Measurements from ENCODE around the gene SCN4A. TPM values are rescaled to one million over a fixed set of nuclear protein-coding genes. Genes with fewer than 3 reads are reported as not detected.
"Not testable (repeated sequence)": the region's sequence is repeated elsewhere in the genome, so short reads cannot be mapped to it uniquely, and the experiment has no call there.

The SCN4A gene
- polyA plus RNA-seq, 1 donor from 2014 or later, result not detected

DNA sequence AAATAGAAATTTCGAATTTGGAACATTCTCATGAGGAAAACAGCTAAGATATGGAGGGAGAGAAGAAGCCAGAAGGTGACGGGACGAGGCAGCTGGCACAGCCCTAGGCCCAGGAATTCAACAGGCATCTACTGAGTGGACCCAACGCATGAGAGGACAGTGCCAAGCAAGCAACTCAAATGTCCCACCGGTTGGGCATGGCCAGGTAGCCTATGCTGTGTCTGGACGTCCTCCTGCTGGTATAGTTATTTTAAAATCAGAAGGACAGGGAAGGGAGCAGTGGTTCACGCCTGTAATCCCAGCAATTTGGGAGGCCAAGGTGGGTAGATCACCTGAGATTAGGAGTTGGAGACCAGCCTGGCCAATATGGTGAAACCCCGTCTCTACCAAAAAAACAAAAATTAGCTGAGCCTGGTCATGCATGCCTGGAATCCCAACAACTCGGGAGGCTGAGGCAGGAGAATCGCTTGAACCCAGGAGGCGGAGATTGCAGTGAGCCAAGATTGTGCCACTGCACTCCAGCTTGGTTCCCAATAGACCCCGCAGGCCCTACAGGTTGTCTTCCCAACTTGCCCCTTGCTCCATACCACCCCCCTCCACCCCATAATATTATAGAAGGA lies 56.0 kb downstream of the SCN4A start:
- Histone ChIP-seq H3K9ac (ENCODE audit: low read length) (no peak overlapping the region), H3K4me2 (ENCODE audit: low read length) (no peak overlapping the region), H2AFZ (ENCODE audit: low read depth, low read length) (no peak overlapping the region), H3K9me2 (ENCODE audit: insufficient read depth, low read length) (no peaks in the 10 kb centered on the region), H4K20me1 (ENCODE audit: insufficient read depth) (no peaks in the 10 kb centered on the region), H3K79me2 (replicated peaks; ENCODE audit: insufficient read depth, low read length) (no peaks in the 10 kb centered on the region), H3K4me3 (ENCODE audit: low read length) (no peak overlapping the region), H3K27me3 (ENCODE audit: insufficient read depth, low read depth, low read length) (no peaks in the 10 kb centered on the region), H3K36me3 (ENCODE audit: insufficient read depth, low read length) (no peaks in the 10 kb centered on the region), H3F3A (ENCODE audit: insufficient read depth, low read length, poor library complexity, severe bottlenecking) (no peaks in the 10 kb centered on the region), H3K9me3 (ENCODE audit: low read length) (no peaks in the 10 kb centered on the region), H3K27ac (ENCODE audit: low read length) (no peak overlapping the region)
- TF ChIP-seq, protein P1, sequence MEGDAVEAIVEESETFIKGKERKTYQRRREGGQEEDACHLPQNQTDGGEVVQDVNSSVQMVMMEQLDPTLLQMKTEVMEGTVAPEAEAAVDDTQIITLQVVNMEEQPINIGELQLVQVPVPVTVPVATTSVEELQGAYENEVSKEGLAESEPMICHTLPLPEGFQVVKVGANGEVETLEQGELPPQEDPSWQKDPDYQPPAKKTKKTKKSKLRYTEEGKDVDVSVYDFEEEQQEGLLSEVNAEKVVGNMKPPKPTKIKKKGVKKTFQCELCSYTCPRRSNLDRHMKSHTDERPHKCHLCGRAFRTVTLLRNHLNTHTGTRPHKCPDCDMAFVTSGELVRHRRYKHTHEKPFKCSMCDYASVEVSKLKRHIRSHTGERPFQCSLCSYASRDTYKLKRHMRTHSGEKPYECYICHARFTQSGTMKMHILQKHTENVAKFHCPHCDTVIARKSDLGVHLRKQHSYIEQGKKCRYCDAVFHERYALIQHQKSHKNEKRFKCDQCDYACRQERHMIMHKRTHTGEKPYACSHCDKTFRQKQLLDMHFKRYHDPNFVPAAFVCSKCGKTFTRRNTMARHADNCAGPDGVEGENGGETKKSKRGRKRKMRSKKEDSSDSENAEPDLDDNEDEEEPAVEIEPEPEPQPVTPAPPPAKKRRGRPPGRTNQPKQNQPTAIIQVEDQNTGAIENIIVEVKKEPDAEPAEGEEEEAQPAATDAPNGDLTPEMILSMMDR (IDR thresholded peaks at IDR 0.05; ENCODE audit: poor library complexity, severe bottlenecking), result no peak
- TF ChIP-seq EZH2 (IDR thresholded peaks at IDR 0.05; ENCODE audit: borderline replicate concordance, insufficient read depth, low read length, poor library complexity, severe bottlenecking) (no peak), RAD21 (conservative IDR thresholded peaks at IDR 0.05) (no peak), MXI1 (conservative IDR thresholded peaks at IDR 0.05; ENCODE audit: poor library complexity, severe bottlenecking) (no peak), SMC3 (conservative IDR thresholded peaks at IDR 0.05; ENCODE audit: poor library complexity) (no peak), EP300 (conservative IDR thresholded peaks at IDR 0.05; ENCODE audit: poor library complexity, severe bottlenecking) (no peak), POLR2AphosphoS5 (IDR thresholded peaks at IDR 0.05) (no peak), TAF1 (IDR thresholded peaks at IDR 0.05; ENCODE audit: low read depth) (no peak)
- TF ChIP-seq, protein P2, sequence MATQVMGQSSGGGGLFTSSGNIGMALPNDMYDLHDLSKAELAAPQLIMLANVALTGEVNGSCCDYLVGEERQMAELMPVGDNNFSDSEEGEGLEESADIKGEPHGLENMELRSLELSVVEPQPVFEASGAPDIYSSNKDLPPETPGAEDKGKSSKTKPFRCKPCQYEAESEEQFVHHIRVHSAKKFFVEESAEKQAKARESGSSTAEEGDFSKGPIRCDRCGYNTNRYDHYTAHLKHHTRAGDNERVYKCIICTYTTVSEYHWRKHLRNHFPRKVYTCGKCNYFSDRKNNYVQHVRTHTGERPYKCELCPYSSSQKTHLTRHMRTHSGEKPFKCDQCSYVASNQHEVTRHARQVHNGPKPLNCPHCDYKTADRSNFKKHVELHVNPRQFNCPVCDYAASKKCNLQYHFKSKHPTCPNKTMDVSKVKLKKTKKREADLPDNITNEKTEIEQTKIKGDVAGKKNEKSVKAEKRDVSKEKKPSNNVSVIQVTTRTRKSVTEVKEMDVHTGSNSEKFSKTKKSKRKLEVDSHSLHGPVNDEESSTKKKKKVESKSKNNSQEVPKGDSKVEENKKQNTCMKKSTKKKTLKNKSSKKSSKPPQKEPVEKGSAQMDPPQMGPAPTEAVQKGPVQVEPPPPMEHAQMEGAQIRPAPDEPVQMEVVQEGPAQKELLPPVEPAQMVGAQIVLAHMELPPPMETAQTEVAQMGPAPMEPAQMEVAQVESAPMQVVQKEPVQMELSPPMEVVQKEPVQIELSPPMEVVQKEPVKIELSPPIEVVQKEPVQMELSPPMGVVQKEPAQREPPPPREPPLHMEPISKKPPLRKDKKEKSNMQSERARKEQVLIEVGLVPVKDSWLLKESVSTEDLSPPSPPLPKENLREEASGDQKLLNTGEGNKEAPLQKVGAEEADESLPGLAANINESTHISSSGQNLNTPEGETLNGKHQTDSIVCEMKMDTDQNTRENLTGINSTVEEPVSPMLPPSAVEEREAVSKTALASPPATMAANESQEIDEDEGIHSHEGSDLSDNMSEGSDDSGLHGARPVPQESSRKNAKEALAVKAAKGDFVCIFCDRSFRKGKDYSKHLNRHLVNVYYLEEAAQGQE (IDR thresholded peaks at IDR 0.05; ENCODE audit: borderline replicate concordance), result no peak

DNA sequence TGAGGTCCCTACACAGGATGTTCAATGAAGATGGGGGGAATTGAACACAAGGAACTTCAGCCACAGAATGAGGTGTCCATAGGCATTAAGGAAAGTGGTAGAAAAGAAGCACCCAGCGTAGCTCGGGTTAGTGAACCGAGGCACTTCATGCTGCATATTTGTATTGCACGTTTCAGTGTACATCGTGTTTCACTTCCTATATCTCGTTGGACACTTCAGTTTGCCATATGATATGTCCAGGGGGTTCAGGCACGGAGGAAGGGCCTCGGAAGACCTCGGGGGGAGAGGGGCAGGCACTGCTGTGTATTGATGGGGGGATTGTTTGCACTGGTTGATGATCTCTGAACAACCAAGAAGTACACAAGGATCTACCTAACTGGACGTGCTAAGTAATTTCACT lies 57.0 kb downstream of the SCN4A start:
- not testable (repeated sequence) for H4K20me1 ChIP-seq (ENCODE audit: insufficient read depth); H3K36me3 ChIP-seq (ENCODE audit: insufficient read depth, low read length); H3K4me2 ChIP-seq (ENCODE audit: low read length); H2AFZ ChIP-seq (ENCODE audit: low read depth, low read length); H3K9me2 ChIP-seq (ENCODE audit: insufficient read depth, low read length); H3K27ac ChIP-seq (ENCODE audit: low read length); H3F3A ChIP-seq (ENCODE audit: insufficient read depth, low read length, poor library complexity, severe bottlenecking); H3K79me2 ChIP-seq (replicated peaks; ENCODE audit: insufficient read depth, low read length); H3K27me3 ChIP-seq (ENCODE audit: insufficient read depth, low read depth, low read length); H3K9ac ChIP-seq (ENCODE audit: low read length); H3K9me3 ChIP-seq (ENCODE audit: low read length); H3K4me3 ChIP-seq (ENCODE audit: low read length)

- H4K20me1 ChIP-seq (ENCODE audit: insufficient read depth), result no peaks in the 10 kb centered on the region
- no peaks in the 10 kb centered on the region for H3K9me3 ChIP-seq (ENCODE audit: low read length)
- no peak overlapping the region for H3K4me3 ChIP-seq (ENCODE audit: low read length)
- H3K27me3 ChIP-seq (ENCODE audit: insufficient read depth, low read depth, low read length), result no peaks in the 10 kb centered on the region
- no peak overlapping the region for H2AFZ ChIP-seq (ENCODE audit: low read depth, low read length)
- H3K4me2 ChIP-seq (ENCODE audit: low read length), result no peak overlapping the region
- H3K9me2 ChIP-seq (ENCODE audit: insufficient read depth, low read length), result no peaks in the 10 kb centered on the region
- H3K9ac ChIP-seq (ENCODE audit: low read length), result no peak overlapping the region
- no peaks in the 10 kb centered on the region for H3F3A ChIP-seq (ENCODE audit: insufficient read depth, low read length, poor library complexity, severe bottlenecking)
- TF ChIP-seq MXI1 (conservative IDR thresholded peaks at IDR 0.05; ENCODE audit: poor library complexity, severe bottlenecking), result no peak
- no peak for TF ChIP-seq EP300 (conservative IDR thresholded peaks at IDR 0.05; ENCODE audit: poor library complexity, severe bottlenecking)
- no peak for TF ChIP-seq RAD21 (conservative IDR thresholded peaks at IDR 0.05)
- no peak for TF ChIP-seq EZH2 (IDR thresholded peaks at IDR 0.05; ENCODE audit: borderline replicate concordance, insufficient read depth, low read length, poor library complexity, severe bottlenecking)
- TF ChIP-seq, protein P2 (IDR thresholded peaks at IDR 0.05; ENCODE audit: borderline replicate concordance), result no peak
- TF ChIP-seq POLR2AphosphoS5 (IDR thresholded peaks at IDR 0.05), result no peak
- no peak for TF ChIP-seq TAF1 (IDR thresholded peaks at IDR 0.05; ENCODE audit: low read depth)
- TF ChIP-seq SMC3 (conservative IDR thresholded peaks at IDR 0.05; ENCODE audit: poor library complexity), result no peak
- TF ChIP-seq, protein P1 (IDR thresholded peaks at IDR 0.05; ENCODE audit: poor library complexity, severe bottlenecking), result no peak
- H3K36me3 ChIP-seq (ENCODE audit: insufficient read depth, low read length), result no peaks in the 10 kb centered on the region
- no peaks in the 10 kb centered on the region for H3K79me2 ChIP-seq (replicated peaks; ENCODE audit: insufficient read depth, low read length)
- H3K27ac ChIP-seq (ENCODE audit: low read length), result no peak overlapping the region
These were observed 58.2 kb downstream of the SCN4A start for GRCh38 chr17:63914471-63914870.

Measured in neural cell (in vitro differentiated cells).